Adrenal gland (tissue), 5 donors: ENCODE data around the gene MYOM3.

Experiments used
- CTCF ChIP-seq, 6 experiments: fragments of 450-650 bp in 4 of 6; fragments of 200-600 bp in 2 of 6; sonication (generic) in 1 of 6; IDR thresholded peaks; 1 replicate in 5 of 6; 2 replicates in 1 of 6; pipeline versions ENCODE4 v1.5.1 to v1.8.0; 2016 to 2021; ENCODE audit warnings: antibody characterized with exemption in 6 of 6, mild to moderate bottlenecking in 2 of 6, moderate library complexity in 1 of 6
- POLR2A ChIP-seq, 2 donors: fragments of 450-650 bp; IDR thresholded peaks; one replicate each; pipeline ENCODE4 v1.6.1; 2017; ENCODE audit warnings: antibody characterized with exemption in 2 of 2, mild to moderate bottlenecking in 2 of 2, moderate library complexity in 1 of 2
- donor health status: DM: no; HTN: no; CAD: no.

DNA sequence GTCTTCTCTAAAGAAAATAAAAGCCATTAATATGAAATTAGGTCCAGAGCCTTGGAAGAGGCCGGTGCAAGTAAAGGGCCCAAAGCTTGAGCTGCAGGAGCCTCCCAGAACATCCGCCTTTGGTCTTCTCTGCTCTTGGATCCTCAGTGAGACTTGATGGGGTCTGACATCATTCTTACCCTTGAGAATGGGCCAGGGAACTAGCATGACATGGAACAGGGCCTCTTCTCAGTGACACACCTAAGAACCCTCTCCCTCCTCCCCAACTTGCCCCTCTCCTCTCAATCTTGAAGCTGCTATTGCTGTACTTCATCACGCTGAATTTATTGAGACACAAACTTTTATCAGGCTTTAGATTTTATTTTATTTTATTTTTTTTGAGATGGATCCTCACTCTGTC lies 91.5 kb downstream of the MYOM3 start:
- TF ChIP-seq CTCF (IDR thresholded peaks at IDR 0.05) (no peak), POLR2A (IDR thresholded peaks at IDR 0.05) (no peak)
